IPS-15b (cell line): Measurements from ENCODE around the gene UBE2D4.
"Not testable (repeated sequence)": the region's sequence is repeated elsewhere in the genome, so short reads cannot be mapped to it uniquely, and the experiment has no call there.

Source experiments
- H3K27me3 ChIP-seq: one replicate; pipeline ENCODE4 v1.6.1; 2013; ENCODE audit warnings: low read length; ENCODE audit not compliant: control insufficient read depth, insufficient read depth
- H3K36me3 ChIP-seq: one replicate; pipeline ENCODE4 v1.6.1; 2013; ENCODE audit warnings: low read length; ENCODE audit not compliant: control insufficient read depth, insufficient read depth
- H3K4me1 ChIP-seq: one replicate; pipeline ENCODE4 v1.6.1; 2013; ENCODE audit warnings: mild to moderate bottlenecking, low read length; ENCODE audit not compliant: control insufficient read depth, insufficient read depth
- H3K4me3 ChIP-seq: one replicate; pipeline ENCODE4 v1.5.1; 2013; ENCODE audit warnings: low read depth, low read length
- H3K9ac ChIP-seq: one replicate; pipeline ENCODE4 v1.6.1; 2013; ENCODE audit warnings: low read depth, mild to moderate bottlenecking, low read length
- H3K9me3 ChIP-seq: one replicate; pipeline ENCODE4 v1.6.1; 2013; ENCODE audit warnings: mild to moderate bottlenecking, low read length; ENCODE audit not compliant: control insufficient read depth, insufficient read depth

The UBE2D4 gene

GRCh38 chr7:43944286-43944685 is 18.1 kb downstream of the UBE2D4 start:
- no peaks in the 10 kb centered on the region for H3K4me1 ChIP-seq
- H3K9me3 ChIP-seq, result no peaks in the 10 kb centered on the region
- H3K4me3 ChIP-seq, result no peak overlapping the region
- no peak overlapping the region for H3K9ac ChIP-seq
- H3K27me3 ChIP-seq, result no peaks in the 10 kb centered on the region
- H3K36me3 ChIP-seq, result no peaks in the 10 kb centered on the region

- H3K36me3 ChIP-seq, result no peaks in the 10 kb centered on the region
- no peaks in the 10 kb centered on the region for H3K27me3 ChIP-seq
- no peaks in the 10 kb centered on the region for H3K9me3 ChIP-seq
- no peak overlapping the region for H3K4me3 ChIP-seq
- no peaks in the 10 kb centered on the region for H3K4me1 ChIP-seq
- H3K9ac ChIP-seq, result no peak overlapping the region
Measured at GRCh38 chr7:43952028-43952427, 25.8 kb downstream of the UBE2D4 start.

GRCh38 chr7:43953071-43953470 is 26.8 kb downstream of the UBE2D4 start:
- no peaks in the 10 kb centered on the region for H3K4me1 ChIP-seq
- no peak overlapping the region for H3K9ac ChIP-seq
- H3K9me3 ChIP-seq, result no peaks in the 10 kb centered on the region
- no peak overlapping the region for H3K4me3 ChIP-seq
- no peaks in the 10 kb centered on the region for H3K27me3 ChIP-seq
- no peaks in the 10 kb centered on the region for H3K36me3 ChIP-seq

GRCh38 chr7:43954524-43955228 is 28.4 kb downstream of the UBE2D4 start:
- Histone ChIP-seq H3K9ac (no peak overlapping the region), H3K4me1 (no peaks in the 10 kb centered on the region), H3K4me3 (no peak overlapping the region), H3K9me3 (no peaks in the 10 kb centered on the region), H3K27me3 (no peaks in the 10 kb centered on the region), H3K36me3 (no peaks in the 10 kb centered on the region)

GRCh38 chr7:43956027-43956426 is 29.8 kb downstream of the UBE2D4 start:
- Histone ChIP-seq H3K27me3 (no peaks in the 10 kb centered on the region), H3K9me3 (no peaks in the 10 kb centered on the region), H3K4me3 (no peak overlapping the region), H3K36me3 (no peaks in the 10 kb centered on the region), H3K4me1 (no peaks in the 10 kb centered on the region), H3K9ac (no peak overlapping the region)

GRCh38 chr7:43960933-43961332 is 34.7 kb downstream of the UBE2D4 start:
- Histone ChIP-seq H3K9ac (no peak overlapping the region), H3K36me3 (no peaks in the 10 kb centered on the region), H3K4me3 (no peak overlapping the region), H3K4me1 (no peaks in the 10 kb centered on the region), H3K9me3 (no peaks in the 10 kb centered on the region), H3K27me3 (no peaks in the 10 kb centered on the region)

GRCh38 chr7:43966392-43966791 is 40.2 kb downstream of the UBE2D4 start:
- not testable (repeated sequence) for H3K4me1 ChIP-seq, H3K36me3 ChIP-seq, H3K4me3 ChIP-seq, H3K9me3 ChIP-seq, H3K9ac ChIP-seq, H3K27me3 ChIP-seq

GRCh38 chr7:43968172-43969040 is 42.2 kb downstream of the UBE2D4 start:
- not testable (repeated sequence) for H3K9me3 ChIP-seq, H3K36me3 ChIP-seq

GRCh38 chr7:43969586-43969985 is 43.4 kb downstream of the UBE2D4 start:
- H3K4me3 ChIP-seq, H3K36me3 ChIP-seq, H3K4me1 ChIP-seq, H3K9me3 ChIP-seq, H3K9ac ChIP-seq, H3K27me3 ChIP-seq: not testable (repeated sequence)

More at GRCh38 chr7:43968172-43969040, 42.2 kb downstream of the UBE2D4 start:
- not testable (repeated sequence) for H3K27me3 ChIP-seq, H3K4me1 ChIP-seq, H3K9ac ChIP-seq, H3K4me3 ChIP-seq

- not testable (repeated sequence) for H3K27me3 ChIP-seq, H3K4me1 ChIP-seq, H3K36me3 ChIP-seq, H3K9me3 ChIP-seq, H3K4me3 ChIP-seq, H3K9ac ChIP-seq
Measured at GRCh38 chr7:43970698-43971097, 44.5 kb downstream of the UBE2D4 start.

GRCh38 chr7:43974033-43974573 is 47.9 kb downstream of the UBE2D4 start:
- H3K36me3 ChIP-seq, result not testable (repeated sequence)

More at GRCh38 chr7:43974033-43974573, 47.9 kb downstream of the UBE2D4 start:
- H3K9me3 ChIP-seq, H3K9ac ChIP-seq, H3K4me3 ChIP-seq, H3K27me3 ChIP-seq, H3K4me1 ChIP-seq: not testable (repeated sequence)
